Measurements from ENCODE around the gene RNF180. TPM values are rescaled to one million over a fixed set of nuclear protein-coding genes. Genes with fewer than 3 reads are reported as not detected.
"Not testable (repeated sequence)": the region's sequence is repeated elsewhere in the genome, so short reads cannot be mapped to it uniquely, and the experiment has no call there.

Gene RNF180
- polyA plus RNA-seq, 3 donors from 2014 or later = not detected

- H3K4me1 Mint-ChIP-seq = no peaks in the 10 kb centered on the region
- H3K36me3 Mint-ChIP-seq = no peaks in the 10 kb centered on the region
- no peak for DNase-seq
- H3K4me3 Mint-ChIP-seq = no peak overlapping the region
- H3K27me3 Mint-ChIP-seq (ENCODE audit: low read depth in 3 of 3) = no peaks in the 10 kb centered on the region
- peaks cover 0 to 9% (median 5%) of the 10 kb centered on the region in 6 donors for H3K9me3 Mint-ChIP-seq
- no peak overlapping the region for H3K27ac Mint-ChIP-seq
Observed at GRCh38 chr5:64318175-64318574, 152.5 kb downstream of the RNF180 start.

- H3K36me3 Mint-ChIP-seq = no peaks in the 10 kb centered on the region
- DNase-seq = no peak
- H3K4me3 Mint-ChIP-seq = no peak overlapping the region
- H3K27ac Mint-ChIP-seq = no peak overlapping the region
- peaks cover 5 to 35% (median 11%) of the 10 kb centered on the region in 6 donors for H3K9me3 Mint-ChIP-seq
- H3K27me3 Mint-ChIP-seq (ENCODE audit: low read depth in 3 of 3) = no peaks in the 10 kb centered on the region
- H3K4me1 Mint-ChIP-seq = no peaks in the 10 kb centered on the region
Observed at GRCh38 chr5:64323591-64323990, 157.9 kb downstream of the RNF180 start.

- H3K27ac Mint-ChIP-seq = no peak overlapping the region
- DNase-seq = no peak
- peaks cover 0 to 2% (median 0%) of the 10 kb centered on the region in 3 donors for H3K27me3 Mint-ChIP-seq (ENCODE audit: low read depth in 3 of 3)
- H3K4me1 Mint-ChIP-seq = no peaks in the 10 kb centered on the region
- H3K4me3 Mint-ChIP-seq = no peak overlapping the region
- no peaks in the 10 kb centered on the region for H3K36me3 Mint-ChIP-seq
- H3K9me3 Mint-ChIP-seq = peaks cover 6 to 38% (median 15%) of the 10 kb centered on the region in 6 donors
Observed at GRCh38 chr5:64330728-64331231, 165.1 kb downstream of the RNF180 start.

- H3K27ac Mint-ChIP-seq = no peak overlapping the region
- DNase-seq = no peak
- no peaks in the 10 kb centered on the region for H3K36me3 Mint-ChIP-seq
Observed at GRCh38 chr5:64331597-64332277, 166.1 kb downstream of the RNF180 start.

GRCh38 chr5:64333886-64334285, 168.2 kb downstream of the RNF180 start:
- Mint-ChIP-seq H3K27me3 (ENCODE audit: low read depth in 3 of 3) (peaks cover 0 to 2% (median 2%) of the 10 kb centered on the region in 3 donors), H3K4me3 (no peak overlapping the region), H3K36me3 (no peaks in the 10 kb centered on the region), H3K27ac (no peak overlapping the region), H3K4me1 (no peaks in the 10 kb centered on the region), H3K9me3 (peaks cover 8 to 22% (median 13%) of the 10 kb centered on the region in 6 donors)
- DNase-seq = no peak

More at GRCh38 chr5:64331597-64332277, 166.1 kb downstream of the RNF180 start:
- Mint-ChIP-seq H3K27me3 (ENCODE audit: low read depth in 3 of 3) (peaks cover 0 to 2% (median 0%) of the 10 kb centered on the region in 3 donors), H3K4me1 (no peaks in the 10 kb centered on the region), H3K9me3 (peaks cover 10 to 40% (median 16%) of the 10 kb centered on the region in 6 donors), H3K4me3 (no peak overlapping the region)

- Mint-ChIP-seq H3K4me1 (no peaks in the 10 kb centered on the region), H3K27ac (no peak overlapping the region), H3K36me3 (peaks cover 0 to 3% (median 0%) of the 10 kb centered on the region in 3 donors), H3K9me3 (peaks cover 10 to 40% (median 25%) of the 10 kb centered on the region in 6 donors), H3K27me3 (ENCODE audit: low read depth in 3 of 3) (peaks cover 0 to 2% (median 0%) of the 10 kb centered on the region in 3 donors), H3K4me3 (no peak overlapping the region)
- DNase-seq = no peak
Observed at GRCh38 chr5:64339769-64340168, 174.1 kb downstream of the RNF180 start.

GRCh38 chr5:64340293-64340692, 174.7 kb downstream of the RNF180 start:
- no peak overlapping the region for H3K4me3 Mint-ChIP-seq
- no peaks in the 10 kb centered on the region for H3K4me1 Mint-ChIP-seq
- no peak for DNase-seq
- H3K27ac Mint-ChIP-seq = no peak overlapping the region
- peaks cover 0 to 3% (median 0%) of the 10 kb centered on the region in 3 donors for H3K36me3 Mint-ChIP-seq
- H3K9me3 Mint-ChIP-seq = peaks cover 10 to 40% (median 25%) of the 10 kb centered on the region in 6 donors
- peaks cover 0 to 2% (median 0%) of the 10 kb centered on the region in 3 donors for H3K27me3 Mint-ChIP-seq (ENCODE audit: low read depth in 3 of 3)

- Mint-ChIP-seq H3K36me3 (peaks cover 0 to 3% (median 0%) of the 10 kb centered on the region in 3 donors), H3K27ac (no peak overlapping the region), H3K9me3 (peaks cover 8 to 40% (median 23%) of the 10 kb centered on the region in 6 donors), H3K27me3 (ENCODE audit: low read depth in 3 of 3) (peaks cover 0 to 2% (median 0%) of the 10 kb centered on the region in 3 donors), H3K4me3 (no peak overlapping the region), H3K4me1 (no peaks in the 10 kb centered on the region)
- no peak for DNase-seq
Observed at GRCh38 chr5:64341340-64341739, 175.7 kb downstream of the RNF180 start.

GRCh38 chr5:64344501-64344900, 178.9 kb downstream of the RNF180 start:
- H3K4me3 Mint-ChIP-seq = no peak overlapping the region
- H3K9me3 Mint-ChIP-seq = peaks cover 5 to 40% (median 24%) of the 10 kb centered on the region in 6 donors
- no peak for DNase-seq
- H3K4me1 Mint-ChIP-seq = no peaks in the 10 kb centered on the region
- H3K27me3 Mint-ChIP-seq (ENCODE audit: low read depth in 3 of 3) = no peaks in the 10 kb centered on the region
- H3K36me3 Mint-ChIP-seq = peaks cover 0 to 3% (median 0%) of the 10 kb centered on the region in 3 donors
- no peak overlapping the region for H3K27ac Mint-ChIP-seq

GRCh38 chr5:64347309-64347708, 181.7 kb downstream of the RNF180 start:
- peaks cover 4 to 27% (median 12%) of the 10 kb centered on the region in 6 donors for H3K9me3 Mint-ChIP-seq
- no peaks in the 10 kb centered on the region for H3K27me3 Mint-ChIP-seq (ENCODE audit: low read depth in 3 of 3)
- no peak overlapping the region for H3K27ac Mint-ChIP-seq
- H3K4me1 Mint-ChIP-seq = no peaks in the 10 kb centered on the region
- no peak for DNase-seq
- no peak overlapping the region for H3K4me3 Mint-ChIP-seq
- no peaks in the 10 kb centered on the region for H3K36me3 Mint-ChIP-seq

- DNase-seq = no peak
- no peaks in the 10 kb centered on the region for H3K27me3 Mint-ChIP-seq (ENCODE audit: low read depth in 3 of 3)
- no peaks in the 10 kb centered on the region for H3K36me3 Mint-ChIP-seq
- H3K9me3 Mint-ChIP-seq = peaks cover 9 to 45% (median 34%) of the 10 kb centered on the region in 6 donors
- H3K4me1 Mint-ChIP-seq = no peaks in the 10 kb centered on the region
- H3K4me3 Mint-ChIP-seq = no peak overlapping the region
- no peak overlapping the region for H3K27ac Mint-ChIP-seq
Observed at GRCh38 chr5:64364426-64364825, 198.8 kb downstream of the RNF180 start.

- Mint-ChIP-seq H3K27ac (no peak overlapping the region), H3K36me3 (peaks cover 0 to 3% (median 0%) of the 10 kb centered on the region in 3 donors), H3K4me3 (no peak overlapping the region)
Observed at GRCh38 chr5:64384765-64385164, 219.1 kb downstream of the RNF180 start.

GRCh38 chr5:64397552-64397951, 231.9 kb downstream of the RNF180 start:
- DNase-seq = no peak
- Mint-ChIP-seq H3K4me1 (no peaks in the 10 kb centered on the region), H3K4me3 (no peak overlapping the region), H3K9me3 (peaks cover 10 to 44% (median 22%) of the 10 kb centered on the region in 6 donors), H3K27ac (no peak overlapping the region), H3K36me3 (no peaks in the 10 kb centered on the region), H3K27me3 (ENCODE audit: low read depth in 3 of 3) (no peaks in the 10 kb centered on the region)

More at GRCh38 chr5:64384765-64385164, 219.1 kb downstream of the RNF180 start:
- no peaks in the 10 kb centered on the region for H3K4me1 Mint-ChIP-seq
- DNase-seq = no peak
- H3K9me3 Mint-ChIP-seq = peaks cover 10 to 36% (median 18%) of the 10 kb centered on the region in 6 donors
- no peaks in the 10 kb centered on the region for H3K27me3 Mint-ChIP-seq (ENCODE audit: low read depth in 3 of 3)

- not testable (repeated sequence) for H3K4me3 Mint-ChIP-seq; H3K4me1 Mint-ChIP-seq; DNase-seq; H3K36me3 Mint-ChIP-seq; H3K27me3 Mint-ChIP-seq (ENCODE audit: low read depth in 3 of 3); H3K27ac Mint-ChIP-seq
- peaks cover 7 to 42% (median 20%) of the 10 kb centered on the region in 6 donors for H3K9me3 Mint-ChIP-seq
Observed at GRCh38 chr5:64398735-64399134, 233.1 kb downstream of the RNF180 start.
